Fibroblast of lung (primary cell): ENCODE measurements around the gene KRTAP1-5. TPM values are rescaled to one million over a fixed set of nuclear protein-coding genes. Genes with fewer than 3 reads are reported as not detected.

Experiments used
- DNase-seq, 2 donors: peaks; one replicate each; pipeline versions ENCODE4 v3.0.0 to v3.0.0-alpha.2; 2010; ENCODE audit warnings: low read depth in 2 of 2
- H2AFZ ChIP-seq: 2 replicates; pipeline ENCODE4 v1.5.1; 2012; ENCODE audit warnings: low read length, control low read depth, inconsistent platforms
- H3K27ac ChIP-seq: 2 replicates; pipeline ENCODE4 v1.5.1; 2011; ENCODE audit warnings: low read length, control low read depth; ENCODE audit not compliant: insufficient read depth
- H3K27me3 ChIP-seq: 2 replicates; pipeline ENCODE4 v1.5.1; 2011; ENCODE audit warnings: mild to moderate bottlenecking, low read length; ENCODE audit not compliant: control insufficient read depth, insufficient read depth
- H3K36me3 ChIP-seq: 2 replicates; pipeline ENCODE4 v1.5.1; 2011; ENCODE audit warnings: low read length; ENCODE audit not compliant: control insufficient read depth, insufficient read depth
- H3K4me1 ChIP-seq: 2 replicates; pipeline ENCODE4 v1.5.1; 2011; ENCODE audit warnings: low read length; ENCODE audit not compliant: control insufficient read depth, insufficient read depth; ENCODE audit errors: extremely low read depth
- H3K4me2 ChIP-seq: 2 replicates; pipeline ENCODE4 v1.5.1; 2011; ENCODE audit warnings: low read length, control low read depth; ENCODE audit not compliant: insufficient read depth; ENCODE audit errors: extremely low read depth
- H3K4me3 ChIP-seq, 4 experiments: fragments of 200-600 bp in 1 of 4; sonication (generic) in 1 of 4; replicated peaks in 1 of 4; 2 replicates each; pipeline ENCODE4 v1.5.1; 2011 to 2016; ENCODE audit warnings: low read length in 4 of 4, low read depth in 3 of 4, mild to moderate bottlenecking in 3 of 4, control low read depth in 2 of 4, inconsistent platforms in 1 of 4, mixed read lengths in 1 of 4; ENCODE audit not compliant: insufficient read depth in 1 of 4; ENCODE audit errors: control extremely low read depth in 1 of 4
- H3K79me2 ChIP-seq: 2 replicates; pipeline ENCODE4 v1.5.1; 2012; ENCODE audit warnings: mild to moderate bottlenecking, low read length, inconsistent platforms; ENCODE audit not compliant: control insufficient read depth, insufficient read depth
- H3K9ac ChIP-seq: 2 replicates; pipeline ENCODE4 v1.5.1; 2011; ENCODE audit warnings: mild to moderate bottlenecking, low read length, control low read depth; ENCODE audit not compliant: insufficient read depth
- H3K9me3 ChIP-seq: 2 replicates; pipeline ENCODE4 v1.5.1; 2012; ENCODE audit warnings: low read depth, low read length; ENCODE audit not compliant: control insufficient read depth, insufficient read depth
- H4K20me1 ChIP-seq: 2 replicates; pipeline ENCODE4 v1.5.1; 2011; ENCODE audit warnings: low read length; ENCODE audit not compliant: control insufficient read depth, insufficient read depth; ENCODE audit errors: extremely low read depth
- CTCF ChIP-seq, 2 donors: IDR thresholded peaks in 1 of 2; conservative IDR thresholded peaks in 1 of 2; 1 replicate in 1 of 2; 2 replicates in 1 of 2; pipeline ENCODE4 v1.5.1; 2011 to 2012; ENCODE audit warnings: low read length in 2 of 2, control low read depth in 1 of 2, inconsistent platforms in 1 of 2, low read depth in 1 of 2, mild to moderate bottlenecking in 1 of 2
- EZH2 ChIP-seq: IDR thresholded peaks from 2 replicates; pipeline ENCODE4 v1.5.1; 2012; ENCODE audit warnings: low read length, control low read depth, mild to moderate bottlenecking; ENCODE audit errors: missing control alignments
- polyA plus RNA-seq, 2 donors: library from polyadenylated mRNA; depleted of rRNA in 1 of 2; stranded (reverse) in 1 of 2; unstranded in 1 of 2; fragments of >200 nt; gene quantifications; 2 replicates each; pipeline ENCODE4 v1.2.1, GENCODE V29; 2011 to 2012; ENCODE audit warnings: missing spikeins in 1 of 2
- total RNA-seq: library from RNA; depleted of rRNA; stranded (reverse); fragments of >200 nt; gene quantifications from 2 replicates; pipeline ENCODE4 v1.2.1, GENCODE V29; 2014

The KRTAP1-5 gene
- total and polyA plus RNA-seq, 2 donors (not counting 1 experiment from before 2014, with no cell fraction given) = 0.17 to 6.2 TPM

GRCh38 chr17:41071606-41072360, 44.8 kb upstream of the KRTAP1-5 start:
- no peaks in the 10 kb centered on the region for H3K36me3 ChIP-seq
- H2AFZ ChIP-seq = no peak overlapping the region
- peaks cover 5% of the 10 kb centered on the region for H3K4me1 ChIP-seq
- TF ChIP-seq EZH2 (no peak), CTCF (conservative IDR thresholded peaks at IDR 0.05 in 1 of 2, IDR thresholded peaks at IDR 0.05 in 1 of 2; ENCODE audit: low read depth in 1 of 2, low read length in 2 of 2) (no peak)
- H3K27ac ChIP-seq = no peak overlapping the region
- no peaks in the 10 kb centered on the region for H4K20me1 ChIP-seq
- H3K9ac ChIP-seq = no peak overlapping the region
- no peaks in the 10 kb centered on the region for H3K79me2 ChIP-seq
- no peak overlapping the region for H3K4me3 ChIP-seq
- H3K27me3 ChIP-seq = no peaks in the 10 kb centered on the region
- no peak for DNase-seq
- H3K9me3 ChIP-seq = no peaks in the 10 kb centered on the region
- H3K4me2 ChIP-seq = no peak overlapping the region

DNA sequence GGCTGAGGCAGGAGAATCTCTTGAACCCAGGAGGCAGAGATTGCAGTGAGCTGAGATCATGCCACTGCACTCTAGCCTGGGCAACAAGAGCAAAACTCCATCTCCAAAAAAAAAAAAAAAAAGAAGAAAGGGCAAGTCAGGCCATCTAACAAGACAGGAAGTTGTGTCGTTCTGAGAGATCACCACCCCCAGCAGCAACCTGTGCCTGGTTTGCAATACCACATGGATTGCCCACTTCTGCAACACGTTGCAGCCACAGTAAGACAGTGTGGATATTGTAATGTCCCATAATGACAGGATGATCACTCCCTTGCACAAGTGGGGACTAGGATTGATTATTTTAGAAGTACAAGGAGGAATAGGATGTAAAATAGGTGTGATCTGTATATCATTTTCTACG, 42.0 kb upstream of the KRTAP1-5 start:
- TF ChIP-seq EZH2 = no peak

GRCh38 chr17:41067281-41067680, 40.3 kb upstream of the KRTAP1-5 start:
- no peak overlapping the region for H3K9ac ChIP-seq
- no peak for DNase-seq
- peaks cover 17% of the 10 kb centered on the region for H3K4me1 ChIP-seq
- H3K27ac ChIP-seq = no peak overlapping the region
- no peak overlapping the region for H3K4me3 ChIP-seq
- H2AFZ ChIP-seq = no peak overlapping the region
- TF ChIP-seq CTCF (conservative IDR thresholded peaks at IDR 0.05 in 1 of 2, IDR thresholded peaks at IDR 0.05 in 1 of 2; ENCODE audit: low read depth in 1 of 2, low read length in 2 of 2) = no peak
- TF ChIP-seq EZH2 = no peak
- no peaks in the 10 kb centered on the region for H3K27me3 ChIP-seq
- H3K9me3 ChIP-seq = no peaks in the 10 kb centered on the region
- no peaks in the 10 kb centered on the region for H3K36me3 ChIP-seq
- H3K79me2 ChIP-seq = no peaks in the 10 kb centered on the region
- no peaks in the 10 kb centered on the region for H4K20me1 ChIP-seq
- no peak overlapping the region for H3K4me2 ChIP-seq

More for the DNA sequence above, 42.0 kb upstream of the KRTAP1-5 start:
- Histone ChIP-seq H3K4me3 (no peak overlapping the region), H3K9ac (no peak overlapping the region), H3K36me3 (no peaks in the 10 kb centered on the region), H4K20me1 (no peaks in the 10 kb centered on the region), H3K27me3 (no peaks in the 10 kb centered on the region), H3K4me2 (no peak overlapping the region), H3K27ac (no peak overlapping the region), H3K4me1 (peaks cover 12% of the 10 kb centered on the region), H3K79me2 (no peaks in the 10 kb centered on the region), H2AFZ (no peak overlapping the region), H3K9me3 (no peaks in the 10 kb centered on the region)
- DNase-seq = no peak
